ENCODE measurements around the gene CLIC1. TPM values are rescaled to one million over a fixed set of nuclear protein-coding genes. Genes with fewer than 3 reads are reported as not detected.
A peak's percentile ranks its signal among the peaks of the same experiment; 100 is the strongest.
"Not testable (repeated sequence)": the region's sequence is repeated elsewhere in the genome, so short reads cannot be mapped to it uniquely, and the experiment has no call there.

The CLIC1 gene
- total RNA-seq, 2 experiments from 2014 or later, result 544 to 561 TPM

DNA sequence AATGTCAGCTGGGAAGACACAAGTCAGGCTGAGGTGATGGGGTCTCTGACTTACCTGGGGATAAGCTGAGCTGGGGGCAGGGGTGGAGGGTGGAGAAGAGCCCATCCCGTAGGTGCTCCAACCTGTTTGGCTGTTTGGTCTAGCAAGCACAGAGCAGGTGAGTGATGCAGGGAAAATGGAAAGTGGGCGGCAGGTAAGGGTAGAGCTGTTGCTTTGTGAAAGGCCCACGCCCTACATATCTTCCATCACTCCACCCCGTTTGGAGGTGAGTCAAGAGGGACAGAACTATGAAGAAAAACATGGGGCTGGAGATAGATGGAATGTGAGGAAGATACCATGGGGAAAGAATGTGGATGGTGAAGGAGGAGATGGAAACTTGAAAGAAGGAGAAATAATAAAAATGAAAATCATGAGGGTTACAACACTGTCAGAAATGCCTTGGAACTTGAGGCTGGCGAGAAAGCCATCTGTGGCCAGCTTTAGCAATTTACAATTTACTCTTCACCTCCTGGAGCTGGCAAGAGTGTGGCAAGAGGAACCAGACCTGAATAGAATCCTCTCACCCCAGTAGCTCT is 16.0 kb downstream of the CLIC1 start:
- peaks cover 13% of the 10 kb centered on the region for H3K4me1 Mint-ChIP-seq
- no peaks in the 10 kb centered on the region for H3K36me3 Mint-ChIP-seq
- DNase-seq (no peak), ATAC-seq (no peak)
- no peaks in the 10 kb centered on the region for H3K9me3 Mint-ChIP-seq (ENCODE audit: low read depth)
- H3K4me3 Mint-ChIP-seq, result no peak overlapping the region
- H3K27ac Mint-ChIP-seq, result no peak overlapping the region
- CTCF ChIA-PET, result interaction anchor here (0.9 kb wide), 1 partner anchor 71 kb away, joined by 3 read pairs; no protein-coding TSS in a partner anchor
- peaks cover 3% of the 10 kb centered on the region for H3K27me3 Mint-ChIP-seq

DNA sequence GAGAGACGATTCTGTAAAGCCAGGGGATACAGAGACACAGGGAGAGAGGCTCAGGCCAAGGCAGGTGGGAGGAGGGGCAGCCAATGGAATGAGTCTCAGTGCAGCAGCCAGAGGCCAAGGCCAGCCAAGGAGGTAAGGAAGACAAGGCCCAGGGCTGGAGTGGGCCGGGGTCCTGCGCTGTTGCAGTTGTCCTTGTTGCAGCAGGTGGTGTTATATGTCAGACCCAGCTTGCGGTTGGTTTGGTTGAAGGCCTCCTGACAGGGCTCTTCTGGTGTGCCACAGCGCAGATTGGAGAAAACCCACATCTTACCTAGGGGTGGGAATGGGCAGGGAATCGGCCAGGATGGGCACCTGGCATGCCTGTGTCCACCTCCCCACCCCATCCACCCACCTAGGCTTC is 17.3 kb downstream of the CLIC1 start:
- Mint-ChIP-seq H3K9me3 (ENCODE audit: low read depth) (no peaks in the 10 kb centered on the region), H3K4me1 (peaks cover 9% of the 10 kb centered on the region), H3K27me3 (peaks cover 7% of the 10 kb centered on the region), H3K36me3 (no peaks in the 10 kb centered on the region), H3K27ac (no peak overlapping the region), H3K4me3 (no peak overlapping the region)
- CTCF ChIA-PET, result interaction anchor here (1.0 to 1.5 kb wide), 2 partner anchors 8 to 51 kb away, joined by 3 read pairs; no protein-coding TSS in a partner anchor
- DNase-seq (no peak), ATAC-seq (no peak)

DNA sequence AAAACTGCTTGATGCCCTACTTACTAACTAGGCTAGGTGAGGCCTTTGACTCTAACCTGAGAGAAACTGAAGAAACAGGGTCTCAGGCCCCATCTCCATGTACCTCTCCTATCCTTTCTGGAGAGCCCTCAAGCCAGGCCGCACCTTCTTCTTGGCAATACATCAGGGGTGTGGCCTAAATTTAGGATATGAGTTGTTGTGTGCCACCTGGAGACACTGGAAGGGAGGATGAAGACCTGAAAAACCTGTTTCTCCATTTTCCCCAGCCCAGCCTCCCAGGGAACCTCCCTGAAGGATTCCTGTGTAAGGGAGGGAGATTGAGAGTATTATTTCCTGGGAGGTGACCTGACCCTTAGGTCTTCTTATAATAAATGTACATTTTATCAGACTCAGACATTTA is 18.1 kb downstream of the CLIC1 start:
- no peak for ATAC-seq
- Mint-ChIP-seq H3K27me3 (peaks cover 8% of the 10 kb centered on the region), H3K4me3 (no peak overlapping the region), H3K36me3 (no peaks in the 10 kb centered on the region), H3K4me1 (peaks cover 5% of the 10 kb centered on the region), H3K27ac (no peak overlapping the region), H3K9me3 (ENCODE audit: low read depth) (no peaks in the 10 kb centered on the region)
- DNase-seq, result no peak
- CTCF ChIA-PET, result interaction anchor here (1.5 kb wide), 1 partner anchor 9 kb away, joined by 3 read pairs; no protein-coding TSS in a partner anchor

DNA sequence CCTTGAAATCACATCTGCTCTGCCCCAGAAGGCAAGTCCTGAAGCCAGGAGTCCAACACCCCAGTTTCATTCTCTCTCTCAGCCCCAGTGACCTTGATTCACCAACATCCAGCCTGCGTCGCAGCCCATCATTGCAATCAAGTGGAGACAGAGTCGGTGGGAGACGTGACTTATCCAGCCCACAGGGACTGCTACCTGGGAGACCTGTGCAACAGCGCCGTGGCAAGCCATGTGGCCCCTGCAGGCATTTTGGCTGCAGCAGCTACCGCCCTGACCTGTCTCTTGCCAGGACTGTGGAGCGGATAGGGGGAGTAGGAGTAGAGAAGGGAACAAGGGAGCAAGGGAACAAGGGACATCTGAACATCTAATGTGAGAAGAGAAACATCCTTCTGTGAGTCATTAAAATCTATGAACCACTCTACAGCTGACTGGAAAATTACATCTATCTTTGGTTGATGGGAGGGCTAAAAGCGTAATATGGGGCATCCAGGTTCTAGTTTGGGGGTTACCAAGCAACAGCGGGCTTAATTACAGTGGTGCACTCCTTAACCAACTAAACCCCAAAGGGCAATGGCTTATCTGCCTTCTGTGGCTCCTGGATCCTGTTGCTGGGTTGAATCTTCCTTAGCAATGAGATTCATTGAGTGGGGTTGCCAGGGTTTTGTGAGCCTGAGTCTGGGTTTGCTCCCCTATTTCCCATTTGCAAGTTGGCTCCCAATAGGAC is 18.7 kb downstream of the CLIC1 start:
- ATAC-seq (no peak), DNase-seq (no peak)
- Mint-ChIP-seq H3K4me3 (no peak overlapping the region), H3K27me3 (peaks cover 10% of the 10 kb centered on the region), H3K27ac (no peak overlapping the region), H3K36me3 (no peaks in the 10 kb centered on the region), H3K9me3 (ENCODE audit: low read depth) (no peaks in the 10 kb centered on the region), H3K4me1 (peaks cover 3% of the 10 kb centered on the region)
- CTCF ChIA-PET, result interaction anchor here (1.5 kb wide), 2 partner anchors 10 to 113 kb away, joined by 3 read pairs; no protein-coding TSS in a partner anchor

DNA sequence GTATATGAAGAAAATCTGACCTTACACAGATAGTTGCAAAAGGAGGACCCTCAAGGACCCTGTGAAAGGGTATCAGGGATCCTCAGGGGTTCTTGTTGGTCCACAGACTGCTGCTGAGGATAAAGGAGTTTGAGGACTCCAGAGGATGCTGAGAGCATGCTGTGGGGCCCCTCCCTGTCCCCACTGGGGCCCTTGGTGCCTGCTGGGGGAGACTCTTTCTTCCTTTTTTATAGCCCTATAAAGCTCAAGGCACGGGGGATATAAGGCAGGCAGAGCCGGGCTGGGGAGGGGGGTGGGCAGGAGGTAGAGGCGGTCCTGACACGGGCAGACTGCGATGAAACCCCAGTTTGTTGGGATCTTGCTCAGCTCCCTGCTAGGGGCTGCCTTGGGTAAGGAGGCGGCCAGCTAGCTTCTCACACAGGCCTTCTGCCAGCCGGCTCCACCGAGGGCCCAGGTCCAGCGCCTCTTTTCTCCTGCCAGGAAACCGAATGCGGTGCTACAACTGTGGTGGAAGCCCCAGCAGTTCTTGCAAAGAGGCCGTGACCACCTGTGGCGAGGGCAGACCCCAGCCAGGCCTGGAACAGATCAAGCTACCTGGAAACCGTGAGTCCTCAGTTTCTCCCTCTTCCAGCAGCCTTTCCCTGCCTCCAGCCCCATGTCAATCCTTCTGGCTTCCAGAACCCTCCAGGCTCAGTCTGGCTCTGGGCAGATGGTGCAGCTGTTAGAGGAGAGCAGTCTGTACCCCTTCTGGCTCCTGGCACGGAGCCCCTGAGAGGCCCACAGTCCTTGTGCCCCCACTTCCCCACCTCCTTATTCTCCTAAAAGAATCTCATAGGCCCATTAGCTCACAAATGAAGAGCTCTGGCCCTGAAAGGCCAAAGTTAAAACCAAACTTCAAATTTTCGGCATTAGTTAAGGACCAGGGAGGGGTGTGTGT is 21.0 kb downstream of the CLIC1 start, which contains the start of gene LY6G6D:
Gene LY6G6D, plus strand, starts transcription at position 327 of the 937 bp plus-strand sequence. Its CDS starts 8 bp downstream, at position 335.
- CTCF ChIA-PET, result interaction anchor here (0.9 to 1.4 kb wide), 5 partner anchors 8 to 107 kb away, joined by 3 to 4 read pairs (median 3); partner anchors contain the start of genes MPIG6B and MSH5
- no peak within 1 kb of the TSS for H3K4me3 Mint-ChIP-seq
- H3K27me3 Mint-ChIP-seq, result peaks cover 9% of the 10 kb centered on the region
- no peak for ATAC-seq
- no peaks in the 10 kb centered on the region for H3K9me3 Mint-ChIP-seq (ENCODE audit: low read depth)
- no peaks in the 10 kb centered on the region for H3K36me3 Mint-ChIP-seq
- no peak for DNase-seq
- peaks cover 14% of the 10 kb centered on the region for H3K4me1 Mint-ChIP-seq
- H3K27ac Mint-ChIP-seq, result no peak within 1 kb of the TSS

DNA sequence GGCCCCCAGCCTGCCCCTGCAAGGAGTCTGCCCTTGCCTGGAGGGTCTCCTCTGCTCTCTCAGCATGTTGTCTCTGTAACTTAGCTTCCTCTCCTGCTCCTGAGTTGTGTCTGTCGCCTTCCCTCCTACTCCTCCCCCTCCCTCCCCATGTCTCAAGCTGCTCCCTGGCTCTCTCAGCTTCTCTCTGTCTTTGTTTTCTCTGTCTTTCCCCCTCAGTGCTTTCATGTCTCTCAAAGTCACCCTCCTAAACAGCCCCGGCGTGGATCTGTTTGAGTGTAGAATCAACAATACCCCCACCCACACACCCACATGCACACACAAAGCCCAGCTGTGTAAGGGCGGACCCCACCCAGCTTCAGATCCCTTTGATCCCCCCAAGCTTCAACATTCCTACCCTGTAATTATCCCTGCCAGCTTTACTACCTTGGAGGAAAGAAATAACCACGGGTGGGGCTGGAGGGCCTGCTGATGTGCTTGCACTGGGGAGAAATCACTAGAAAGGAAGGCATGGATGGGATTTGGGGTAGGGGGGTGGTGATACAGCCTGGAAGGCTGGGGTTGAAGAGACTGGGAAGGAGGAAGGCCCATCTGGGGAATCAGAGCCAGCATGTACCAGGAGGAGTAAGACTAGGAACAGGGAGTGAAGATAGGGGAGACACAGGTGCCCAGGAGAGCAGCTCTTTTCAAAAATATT is 22.2 kb downstream of the CLIC1 start:
- Mint-ChIP-seq H3K27ac (no peak overlapping the region), H3K4me1 (peaks cover 16% of the 10 kb centered on the region), H3K4me3 (no peak overlapping the region), H3K9me3 (ENCODE audit: low read depth) (no peaks in the 10 kb centered on the region), H3K36me3 (no peaks in the 10 kb centered on the region), H3K27me3 (peaks cover 7% of the 10 kb centered on the region)
- ATAC-seq, result no peak
- no peak for DNase-seq
- CTCF ChIA-PET, result interaction anchor here (0.9 to 1.4 kb wide), 6 partner anchors 9 to 108 kb away, joined by 3 to 4 read pairs (median 4); partner anchors contain the start of genes ABHD16A, MPIG6B and MSH5

DNA sequence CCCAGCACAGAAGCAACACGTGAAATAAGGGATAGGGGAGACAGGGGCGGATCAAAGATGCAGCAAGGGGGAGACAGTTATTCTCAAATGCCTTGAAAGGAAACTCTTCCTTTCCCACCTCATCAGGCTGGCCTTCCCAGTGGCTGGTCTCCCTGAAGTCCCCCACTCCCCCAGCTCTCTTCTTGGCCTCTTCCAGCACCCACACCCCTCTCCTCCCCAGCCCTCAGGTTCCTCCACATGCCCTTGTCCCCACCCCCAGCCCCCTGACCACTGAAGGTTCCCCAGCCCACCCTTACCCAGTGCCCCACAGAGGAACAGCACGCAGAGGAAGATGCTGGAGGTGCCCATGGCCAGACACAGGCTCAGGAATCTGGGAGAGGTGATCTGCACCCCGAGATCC is 22.9 kb downstream of the CLIC1 start:
- no peak overlapping the region for H3K4me3 Mint-ChIP-seq
- DNase-seq, result no peak
- no peaks in the 10 kb centered on the region for H3K36me3 Mint-ChIP-seq
- H3K27me3 Mint-ChIP-seq, result peaks cover 7% of the 10 kb centered on the region
- H3K9me3 Mint-ChIP-seq (ENCODE audit: low read depth), result no peaks in the 10 kb centered on the region
- no peak for ATAC-seq
- no peak overlapping the region for H3K27ac Mint-ChIP-seq
- CTCF ChIA-PET, result interaction anchor here (0.9 kb wide), 1 partner anchor 12 kb away, joined by 3 read pairs; no protein-coding TSS in a partner anchor
- peaks cover 16% of the 10 kb centered on the region for H3K4me1 Mint-ChIP-seq

DNA sequence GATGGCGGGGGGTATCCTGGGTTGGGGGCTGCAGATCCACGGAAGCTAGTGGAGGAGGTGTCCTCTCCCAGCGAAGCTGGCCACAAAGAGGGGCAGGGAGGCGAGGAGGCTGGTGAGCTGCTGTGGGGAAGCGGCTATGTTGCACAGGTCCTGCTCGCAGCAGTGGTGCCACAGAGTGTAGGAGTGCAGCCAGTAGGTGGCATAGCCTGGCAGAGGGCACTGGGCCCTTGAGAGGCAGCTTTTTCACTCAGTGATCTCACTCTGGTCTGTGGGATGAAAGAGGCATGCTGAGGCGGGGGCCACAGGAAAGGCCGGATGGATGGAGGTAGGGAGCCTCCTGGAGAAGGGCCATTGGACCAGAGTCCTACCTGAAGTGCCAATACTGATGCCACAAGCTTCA is 24.0 kb downstream of the CLIC1 start:
- H3K9me3 Mint-ChIP-seq (ENCODE audit: low read depth), result no peaks in the 10 kb centered on the region
- no peaks in the 10 kb centered on the region for H3K36me3 Mint-ChIP-seq
- CTCF ChIA-PET, result interaction anchor here (0.5 to 1.0 kb wide), 2 partner anchors 28 to 58 kb away, joined by 3 read pairs; no protein-coding TSS in a partner anchor
- no peak overlapping the region for H3K27ac Mint-ChIP-seq
- DNase-seq, result no peak
- H3K27me3 Mint-ChIP-seq, result peaks cover 7% of the 10 kb centered on the region
- H3K4me3 Mint-ChIP-seq, result no peak overlapping the region
- peaks cover 16% of the 10 kb centered on the region for H3K4me1 Mint-ChIP-seq
- peak; percentile 37 for ATAC-seq

DNA sequence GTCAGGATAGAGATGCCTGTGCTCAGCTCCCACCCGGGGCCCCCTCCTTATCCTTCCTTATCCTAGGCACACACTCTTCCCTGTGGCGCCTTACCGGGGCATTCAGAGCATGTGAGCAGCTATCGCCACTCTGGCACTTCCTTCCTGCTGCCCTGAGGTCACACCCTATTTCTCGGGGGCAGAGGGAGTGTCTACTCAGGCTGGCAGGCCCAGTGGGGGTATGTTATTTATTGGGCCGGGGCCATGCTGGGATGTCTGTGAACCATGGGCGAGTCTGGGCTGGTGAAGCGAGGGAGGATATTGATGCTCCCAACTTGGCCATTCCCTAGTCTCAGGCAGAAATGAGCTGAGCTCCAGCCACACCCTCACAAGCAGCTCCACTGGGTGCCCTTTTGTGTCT is 25.1 kb downstream of the CLIC1 start:
- no peak for DNase-seq
- H3K36me3 Mint-ChIP-seq, result no peaks in the 10 kb centered on the region
- H3K27ac Mint-ChIP-seq, result no peak overlapping the region
- CTCF ChIA-PET, result interaction anchor here (0.9 to 1.3 kb wide), 2 partner anchors 19 kb away, joined by 3 to 5 read pairs; no protein-coding TSS in a partner anchor
- H3K9me3 Mint-ChIP-seq (ENCODE audit: low read depth), result no peaks in the 10 kb centered on the region
- H3K4me3 Mint-ChIP-seq, result no peak overlapping the region
- H3K27me3 Mint-ChIP-seq, result peaks cover 7% of the 10 kb centered on the region
- ATAC-seq, result peak; percentile 63
- peaks cover 16% of the 10 kb centered on the region for H3K4me1 Mint-ChIP-seq

DNA sequence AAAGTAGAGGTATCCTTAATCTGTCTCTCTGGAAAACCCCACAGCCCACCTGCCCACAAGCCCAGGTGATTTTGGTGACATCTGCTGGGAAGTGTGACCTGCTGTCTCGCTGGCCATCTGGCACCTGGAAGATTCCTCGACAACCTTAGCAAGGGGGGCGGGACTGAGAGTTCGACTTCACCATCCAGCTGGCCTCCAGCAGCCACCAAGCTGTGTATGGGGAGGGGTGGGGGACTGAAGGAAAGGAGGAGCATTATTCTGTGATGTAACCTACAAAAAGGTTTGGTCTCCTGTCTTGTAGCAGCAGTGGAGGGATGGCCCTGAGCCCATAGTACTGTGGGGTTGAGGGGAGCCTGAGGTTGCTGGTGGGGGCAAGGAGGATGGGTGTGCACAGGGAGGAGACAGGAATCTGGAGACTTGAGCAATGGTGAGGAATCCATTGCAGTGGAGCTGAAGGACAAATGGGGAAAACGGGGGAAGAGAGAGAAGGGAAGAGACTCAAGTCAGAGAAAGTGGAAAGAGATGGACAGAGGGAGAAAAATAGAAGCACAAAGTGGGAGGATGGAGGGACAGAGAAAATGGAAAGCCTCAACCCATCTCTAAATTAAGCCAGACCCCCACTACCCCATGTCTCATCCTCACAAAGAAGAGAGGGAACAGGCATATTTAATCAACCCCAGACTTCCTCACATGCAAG is 25.7 kb downstream of the CLIC1 start:
- H3K4me1 Mint-ChIP-seq, result peaks cover 16% of the 10 kb centered on the region
- DNase-seq (no peak), ATAC-seq (no peak)
- no peaks in the 10 kb centered on the region for H3K9me3 Mint-ChIP-seq (ENCODE audit: low read depth)
- H3K27ac Mint-ChIP-seq, result no peak overlapping the region
- CTCF ChIA-PET, result interaction anchor here (0.9 to 1.3 kb wide), 2 partner anchors 19 kb away, joined by 3 to 5 read pairs; no protein-coding TSS in a partner anchor
- H3K36me3 Mint-ChIP-seq, result no peaks in the 10 kb centered on the region
- H3K4me3 Mint-ChIP-seq, result no peak overlapping the region
- peaks cover 7% of the 10 kb centered on the region for H3K27me3 Mint-ChIP-seq

DNA sequence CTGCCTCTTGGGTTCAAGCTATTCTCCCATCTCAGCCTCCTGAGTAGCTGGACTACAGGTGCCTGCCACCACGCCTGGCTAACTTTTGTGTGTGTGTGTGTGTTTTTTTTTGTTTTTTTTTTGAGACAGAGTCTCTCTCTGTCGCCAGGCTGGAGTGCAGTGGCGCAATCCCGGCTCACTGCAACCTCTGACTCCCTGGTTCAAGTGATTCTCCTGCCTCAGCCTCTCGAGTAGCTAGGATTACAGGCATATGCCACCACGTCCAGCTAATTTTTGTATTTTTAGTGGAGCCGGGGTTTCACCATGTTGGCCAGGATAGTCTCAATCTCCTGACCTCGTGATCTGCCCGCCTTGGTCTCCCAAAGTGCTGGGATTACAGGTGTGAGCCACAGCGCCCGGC is 27.2 kb downstream of the CLIC1 start:
- not testable (repeated sequence) for H3K36me3 Mint-ChIP-seq; ATAC-seq; H3K9me3 Mint-ChIP-seq (ENCODE audit: low read depth); DNase-seq; H3K27me3 Mint-ChIP-seq; H3K27ac Mint-ChIP-seq; H3K4me3 Mint-ChIP-seq
- peaks cover 16% of the 10 kb centered on the region for H3K4me1 Mint-ChIP-seq
- CTCF ChIA-PET, result interaction anchor here (0.7 to 1.2 kb wide), 4 partner anchors 29 to 121 kb away, joined by 3 to 6 read pairs (median 4); no protein-coding TSS in a partner anchor

DNA sequence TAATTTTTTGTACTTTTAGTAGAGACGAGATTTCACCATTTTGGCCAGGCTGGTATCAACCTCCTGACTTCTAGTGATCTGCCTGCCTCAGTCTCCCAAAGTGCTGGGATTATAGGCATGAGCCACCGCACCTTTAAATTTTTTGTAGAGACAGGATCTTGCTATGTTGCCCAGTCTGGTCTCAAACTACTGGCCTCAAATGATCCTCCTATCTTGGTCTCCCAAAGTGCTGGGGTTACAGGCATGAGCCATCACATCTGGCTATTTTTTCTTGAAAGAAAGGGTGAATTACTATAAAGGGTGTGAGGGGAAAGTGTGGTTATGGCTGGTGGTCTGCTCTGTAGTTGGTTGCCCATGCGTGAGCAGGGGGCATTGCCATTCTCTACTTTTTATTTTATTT is 28.1 kb downstream of the CLIC1 start:
- H3K4me1 Mint-ChIP-seq, result peaks cover 23% of the 10 kb centered on the region
- H3K27me3 Mint-ChIP-seq, result peaks cover 1% of the 10 kb centered on the region
- DNase-seq (no peak), ATAC-seq (no peak)
- no peak overlapping the region for H3K27ac Mint-ChIP-seq
- no peak overlapping the region for H3K4me3 Mint-ChIP-seq
- H3K9me3 Mint-ChIP-seq (ENCODE audit: low read depth), result no peaks in the 10 kb centered on the region
- CTCF ChIA-PET, result interaction anchor here (0.7 to 1.4 kb wide), 4 partner anchors 22 to 122 kb away, joined by 3 to 6 read pairs (median 4); no protein-coding TSS in a partner anchor
- no peaks in the 10 kb centered on the region for H3K36me3 Mint-ChIP-seq
